ENCODE data around the gene ZFHX3.
"Not testable (repeated sequence)": the region's sequence is repeated elsewhere in the genome, so short reads cannot be mapped to it uniquely, and the experiment has no call there.

The ZFHX3 gene

DNA sequence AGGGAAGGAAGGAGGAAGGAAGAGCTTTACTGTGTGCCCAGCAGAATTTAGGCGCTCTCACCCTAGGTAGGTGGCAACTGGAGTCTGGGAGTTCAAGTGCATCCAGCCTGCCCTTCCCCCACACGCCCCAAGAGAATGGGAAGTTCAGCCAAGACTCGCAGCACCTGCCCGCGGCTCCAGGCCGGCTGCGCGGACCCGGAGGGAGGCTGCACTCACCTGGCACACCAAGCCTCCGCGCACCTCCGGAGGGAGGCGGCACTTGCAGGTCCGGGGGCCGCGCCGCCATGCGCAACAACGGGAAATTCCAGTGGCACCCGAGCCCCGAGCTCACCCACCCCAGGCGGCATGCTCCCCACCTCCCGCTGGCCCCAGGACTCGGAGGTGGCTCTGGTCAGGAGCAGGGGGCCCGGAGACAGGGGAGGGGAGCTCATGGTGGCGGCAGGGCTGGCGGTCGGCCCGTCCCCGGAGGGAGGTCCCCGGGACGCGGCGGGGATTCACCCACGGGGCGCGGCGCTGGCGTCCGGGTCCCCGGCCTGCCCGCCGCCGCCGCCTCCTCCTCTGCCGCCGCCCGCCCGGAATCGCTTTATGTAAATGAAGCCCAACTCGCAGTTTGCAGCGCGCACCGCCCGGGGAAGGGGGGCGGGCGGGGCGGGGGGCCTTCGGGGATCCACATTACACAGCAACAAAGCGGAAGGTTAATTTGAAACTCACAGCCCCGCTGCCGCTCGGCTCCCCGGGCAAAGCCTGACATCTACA is at the start of gene ZFHX3:
Gene ZFHX3 (minus strand): TSS at position 593 of the 756 bp plus-strand sequence. CDS start 87,983 bp downstream, outside the sequence.
- peak; percentile 13 for DNase-seq

DNA sequence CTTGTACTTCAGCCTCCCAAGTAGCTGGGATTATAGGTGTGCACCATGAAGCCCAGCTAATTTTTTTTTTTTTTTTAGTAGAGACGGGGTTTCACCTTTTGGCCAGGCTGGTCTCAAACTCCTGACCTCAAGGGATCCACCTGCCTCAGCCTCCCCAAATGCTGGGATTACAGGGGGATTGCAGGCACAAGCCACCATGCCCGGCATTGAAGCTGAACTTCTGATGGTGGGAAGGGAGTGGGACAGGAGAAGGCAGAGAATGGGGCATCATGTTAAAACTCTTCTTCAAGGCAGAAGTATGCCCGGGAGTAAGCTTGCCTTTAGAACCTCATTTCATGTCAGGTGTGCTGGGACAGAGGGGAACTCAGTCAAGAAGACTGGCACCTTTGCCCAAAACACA is 48.6 kb upstream of the ZFHX3 start:
- DNase-seq = no peak

GRCh38 chr16:73095885-73096421 is 48.0 kb upstream of the ZFHX3 start:
- DNase-seq = no peak

DNA sequence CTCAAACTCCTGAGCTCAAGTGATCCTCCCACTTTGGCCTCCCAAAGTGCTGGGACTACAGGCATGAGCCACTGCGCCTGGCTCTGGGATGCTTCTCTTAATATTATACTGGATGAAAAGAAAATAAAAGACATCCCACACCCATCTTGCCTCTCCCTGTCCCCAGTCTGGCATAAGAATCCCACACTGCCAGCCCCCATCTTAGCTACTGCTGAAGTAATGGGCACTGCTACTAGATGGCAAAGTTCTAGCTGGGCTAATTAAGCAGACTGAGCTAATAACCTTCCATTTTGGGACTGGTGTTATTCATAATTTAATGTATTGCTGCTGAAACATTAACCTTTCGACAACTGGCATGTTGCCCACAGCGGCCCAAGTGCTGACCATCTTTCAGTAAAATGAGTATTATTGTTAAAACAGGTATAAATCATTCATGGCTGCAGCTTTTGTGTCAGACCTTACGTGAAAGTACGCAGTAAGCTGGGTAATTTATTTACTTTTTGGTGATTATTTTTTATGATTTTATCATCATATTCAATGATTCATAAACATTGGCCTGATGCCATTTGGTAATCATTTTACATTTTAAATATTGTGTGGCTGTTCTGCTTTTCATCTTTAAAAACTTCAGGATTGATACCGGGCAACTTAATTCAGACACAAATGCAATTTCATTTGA is 47.4 kb upstream of the ZFHX3 start:
- DNase-seq = no peak

DNA sequence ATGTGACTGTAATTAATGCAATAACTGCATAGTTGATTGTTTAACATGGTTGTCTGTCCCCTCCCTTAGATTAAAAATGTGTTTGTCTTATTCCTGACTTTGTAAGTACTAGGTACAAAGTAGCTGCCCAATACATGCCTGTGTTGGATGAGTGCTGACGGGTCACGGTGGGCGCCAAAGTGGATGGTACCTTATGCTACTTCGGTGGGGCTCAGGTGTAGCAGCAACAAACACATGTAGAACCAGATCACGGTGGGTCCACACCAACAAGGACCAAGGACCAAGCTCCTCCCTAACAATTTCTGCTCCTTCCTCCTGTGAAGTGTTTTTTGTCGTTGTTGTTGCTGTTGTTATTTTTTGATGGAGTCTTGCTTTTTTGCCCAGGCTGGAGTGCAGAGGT is 46.4 kb upstream of the ZFHX3 start:
- DNase-seq = no peak

DNA sequence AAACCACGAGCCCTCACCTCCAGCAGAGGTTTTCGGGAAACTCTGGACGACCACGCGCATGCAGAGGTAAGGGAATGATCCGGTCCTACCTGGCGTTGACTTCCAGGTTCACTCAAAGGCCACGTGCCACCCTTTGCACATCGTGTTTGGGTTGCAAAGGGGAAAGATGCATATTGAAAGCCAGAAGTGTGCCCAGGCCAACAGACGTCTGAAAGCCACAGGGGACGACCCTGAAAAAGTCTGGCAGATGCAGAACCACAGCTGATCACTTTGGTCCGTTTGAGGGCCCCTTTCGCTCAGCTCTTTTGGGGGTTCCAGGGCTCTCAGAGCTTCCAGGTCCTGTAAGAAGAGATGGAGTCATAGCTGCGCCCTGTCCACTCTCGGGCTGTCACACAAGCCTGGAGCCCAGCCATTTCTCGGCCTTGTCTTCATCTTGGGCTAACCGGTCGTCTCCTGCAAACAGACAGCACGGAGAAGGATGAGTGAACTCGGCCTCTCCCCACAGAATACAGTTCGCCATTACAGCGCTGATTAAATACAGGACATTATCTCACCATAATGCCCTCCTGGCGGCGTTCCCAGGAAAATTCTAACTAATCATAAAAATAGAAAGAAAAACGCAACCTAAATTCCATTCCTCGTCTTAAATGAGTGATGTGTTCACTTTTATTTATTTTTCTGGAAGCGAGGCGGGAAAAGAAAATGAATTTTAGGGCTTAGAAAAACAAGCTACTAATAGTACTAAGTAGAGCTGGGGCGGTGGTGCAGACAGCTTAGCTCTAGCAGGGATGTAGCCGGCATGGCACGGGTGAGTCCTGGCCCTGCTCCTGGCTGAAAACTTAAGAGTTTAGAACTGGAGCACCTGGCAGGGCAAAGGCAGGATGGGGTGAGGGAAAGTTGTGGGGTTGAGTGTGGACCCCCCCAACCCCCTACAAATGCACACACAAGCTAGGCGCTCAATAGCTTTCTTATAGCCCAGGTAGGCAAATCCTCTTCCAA is 45.5 kb upstream of the ZFHX3 start:
- no peak for DNase-seq

- no peak for DNase-seq
Measured at GRCh38 chr16:73092236-73092781, 44.4 kb upstream of the ZFHX3 start.

- DNase-seq = no peak
Measured at GRCh38 chr16:73091174-73091573, 43.2 kb upstream of the ZFHX3 start.

- DNase-seq = no peak
Measured at GRCh38 chr16:73089420-73089819, 41.5 kb upstream of the ZFHX3 start.

GRCh38 chr16:73086108-73086507 is 38.2 kb upstream of the ZFHX3 start:
- DNase-seq = no peak

- DNase-seq = no peak
Measured at GRCh38 chr16:73083271-73083670, 35.3 kb upstream of the ZFHX3 start.

DNA sequence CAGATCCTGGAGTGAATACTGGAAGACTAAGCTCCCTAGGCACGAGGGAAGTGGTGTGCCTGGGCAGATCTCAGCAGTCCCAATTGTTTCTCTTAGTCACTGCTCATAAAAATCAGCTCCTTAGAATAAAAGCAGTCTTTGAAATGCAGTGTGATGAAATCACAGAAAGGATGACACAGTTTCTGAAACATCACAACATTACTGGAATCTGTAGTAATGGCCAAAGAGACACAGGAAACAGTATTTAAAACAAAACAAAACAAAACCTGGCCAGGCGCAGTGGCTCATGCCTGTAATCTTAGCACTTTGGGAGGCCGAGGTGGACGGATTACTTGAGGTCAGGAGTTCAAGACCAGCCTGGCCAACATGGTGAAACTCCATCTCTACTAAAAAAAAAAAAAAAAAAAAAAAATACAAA is 34.7 kb upstream of the ZFHX3 start:
- peak; percentile 10 for DNase-seq

- no peak for DNase-seq
Measured at GRCh38 chr16:73080931-73081330, 33.0 kb upstream of the ZFHX3 start.

DNA sequence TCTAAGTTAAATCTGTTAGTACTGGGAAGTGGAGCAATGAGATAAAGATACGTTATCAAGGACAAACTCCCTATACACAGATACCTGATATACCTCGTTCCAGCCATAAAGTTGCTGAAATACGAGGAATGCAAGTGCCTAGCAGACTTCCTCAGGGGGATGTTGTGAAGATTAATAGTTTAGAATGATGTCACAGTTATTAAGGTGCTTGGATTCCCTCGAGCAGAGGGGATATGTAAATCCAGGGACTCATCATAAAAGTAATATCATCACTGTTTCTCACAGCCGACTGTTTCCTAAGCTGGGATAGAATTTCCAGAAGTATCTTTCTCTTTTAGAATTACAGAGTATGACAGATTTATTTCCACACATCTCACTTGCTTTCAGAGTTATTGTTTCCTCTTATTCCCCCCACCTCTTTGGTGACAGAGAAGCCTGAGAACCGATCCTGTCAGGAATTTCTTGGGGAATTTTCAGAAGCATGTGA is 28.4 kb upstream of the ZFHX3 start:
- no peak for DNase-seq

- DNase-seq = no peak
Measured at GRCh38 chr16:73074382-73074781, 26.5 kb upstream of the ZFHX3 start.

GRCh38 chr16:73072051-73072450 is 24.1 kb upstream of the ZFHX3 start:
- DNase-seq = not testable (repeated sequence)

- no peak for DNase-seq
Measured at GRCh38 chr16:73071131-73071940, 23.4 kb upstream of the ZFHX3 start.

- DNase-seq = no peak
Measured at GRCh38 chr16:73069581-73070262, 21.8 kb upstream of the ZFHX3 start.

DNA sequence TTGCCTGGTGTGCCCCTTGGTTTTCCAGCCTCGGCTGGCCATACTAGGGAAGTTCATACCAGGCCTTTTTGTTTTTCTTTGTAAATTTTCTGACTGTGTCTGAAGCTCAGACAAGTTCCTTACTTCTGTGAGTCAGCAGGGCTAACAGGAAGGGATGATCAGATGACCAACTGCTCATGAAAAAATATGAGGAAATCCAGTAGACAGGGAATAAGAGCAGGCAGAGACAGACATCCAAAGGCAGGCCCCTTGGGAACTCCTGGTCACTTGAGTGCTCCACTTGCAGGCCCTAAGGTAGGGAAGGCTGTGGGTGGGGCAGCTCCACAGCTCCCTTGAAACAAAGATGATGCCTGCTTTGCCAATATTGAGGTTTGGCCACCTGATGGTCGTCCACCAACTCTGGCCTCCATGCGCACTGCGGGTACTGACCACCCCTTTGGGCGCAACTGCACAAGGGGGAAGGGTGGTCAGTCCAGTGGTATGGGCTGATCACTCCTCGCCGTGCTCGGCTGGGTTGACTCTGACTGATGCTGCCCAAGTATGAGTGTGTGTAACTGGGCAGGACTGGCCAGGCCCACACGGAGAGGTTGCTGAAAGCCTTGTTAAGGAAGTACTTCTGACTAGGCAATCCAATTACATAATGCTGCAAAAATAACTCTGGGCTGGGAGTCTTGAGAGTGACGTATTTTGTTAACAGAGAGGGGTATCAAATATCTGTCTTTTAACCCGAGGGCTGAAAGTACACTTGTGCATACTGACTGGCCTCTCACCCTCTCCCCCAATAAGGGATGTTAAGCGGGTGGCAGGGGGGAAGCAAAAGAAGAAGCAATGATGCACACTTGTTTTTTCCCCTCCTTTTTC is 20.8 kb upstream of the ZFHX3 start:
- no peak for DNase-seq
